Endothelial cell of umbilical vein (primary cell): ENCODE measurements around the gene TP73. TPM values are rescaled to one million over a fixed set of nuclear protein-coding genes. Genes with fewer than 3 reads are reported as not detected.

Experiments used
- BruUV-seq: library from RNA; stranded (reverse); fragments of 400-500 nt; replicated peaks from 2 replicates; lab custom pipeline; 2021; lab: Mats Ljungman, UMichigan
- CTCF ChIA-PET: fragments of 300-600, 350-600 bp; sonication (Branson Sonifier 250); formaldehyde crosslinking; loops from one replicate; lab custom pipeline; 2021; ENCODE audit warnings: antibody characterized with exemption, inconsistent platforms; lab: Charles Lee
- POLR2A ChIA-PET: fragments of 300-600, 350-600 bp; sonication (Branson Sonifier 250); formaldehyde crosslinking; loops from one replicate; lab custom pipeline; 2021; ENCODE audit warnings: antibody characterized with exemption, inconsistent platforms; lab: Charles Lee
- DNase-seq: peaks from one replicate; pipeline ENCODE4 v3.0.0-alpha.2; 2011; ENCODE audit warnings: low read depth, low spot score
- FAIRE-seq: peaks from 2 replicates; lab custom pipeline; 2011; peaks lifted over from hg19 to GRCh38; lab: Jason Lieb, UNC
- H2AFZ ChIP-seq: 2 replicates; pipeline ENCODE4 v1.6.0; 2012; ENCODE audit warnings: low read depth, low read length, control low read depth, inconsistent platforms
- H3K27ac ChIP-seq: 2 replicates; pipeline ENCODE4 v1.5.1; 2011; ENCODE audit warnings: low read depth, mild to moderate bottlenecking, control low read depth, low read length, moderate library complexity; ENCODE audit not compliant: insufficient read depth
- H3K27me3 ChIP-seq, 2 experiments: 2 replicates each; pipeline versions ENCODE4 v1.6.0 to v1.6.1; 2011; ENCODE audit warnings: low read length in 2 of 2, mixed read lengths in 1 of 2; ENCODE audit not compliant: control insufficient read depth in 2 of 2, insufficient read depth in 2 of 2
- H3K36me3 ChIP-seq, 2 experiments: 2 replicates in 1 of 2; 3 replicates in 1 of 2; pipeline ENCODE4 v1.5.1; 2011; ENCODE audit warnings: low read length in 2 of 2, mild to moderate bottlenecking in 1 of 2, moderate library complexity in 1 of 2; ENCODE audit not compliant: control insufficient read depth in 2 of 2, insufficient read depth in 2 of 2; ENCODE audit errors: extremely low read depth in 1 of 2
- H3K4me1 ChIP-seq: 3 replicates; pipeline ENCODE4 v1.5.1; 2011; ENCODE audit warnings: mild to moderate bottlenecking, low read length; ENCODE audit not compliant: control insufficient read depth, insufficient read depth; ENCODE audit errors: extremely low read depth
- H3K4me2 ChIP-seq: 2 replicates; pipeline ENCODE4 v1.6.1; 2011; ENCODE audit warnings: low read length, control low read depth, mixed read lengths; ENCODE audit not compliant: insufficient read depth
- H3K4me3 ChIP-seq, 3 experiments: fragments of 200-600 bp in 1 of 3; sonication (generic), shearing (Covaris generic) in 1 of 3; replicated peaks in 1 of 3; 2 replicates each; pipeline ENCODE4 v1.5.1; 2011 to 2016; ENCODE audit warnings: control low read depth in 3 of 3, low read length in 3 of 3, mild to moderate bottlenecking in 2 of 3, inconsistent platforms in 1 of 3, low read depth in 1 of 3, moderate library complexity in 1 of 3; ENCODE audit not compliant: insufficient read depth in 1 of 3
- H3K79me2 ChIP-seq: 2 replicates; pipeline ENCODE4 v1.6.0; 2012; ENCODE audit warnings: low read length, inconsistent platforms; ENCODE audit not compliant: control insufficient read depth, insufficient read depth
- H3K9ac ChIP-seq: replicated peaks from 2 replicates; pipeline ENCODE3; 2011; ENCODE audit warnings: low read length, control low read depth; ENCODE audit not compliant: insufficient read depth; ENCODE audit errors: extremely low read depth
- H3K9me1 ChIP-seq: replicated peaks from 3 replicates; pipeline ENCODE4 v1.6.0; 2011; ENCODE audit warnings: mild to moderate bottlenecking, low read length; ENCODE audit not compliant: control insufficient read depth, insufficient read depth; ENCODE audit errors: extremely low read depth
- H3K9me3 ChIP-seq: replicated peaks from 2 replicates; pipeline ENCODE4 v1.5.1; 2012; ENCODE audit warnings: low read length, inconsistent platforms; ENCODE audit not compliant: control insufficient read depth, insufficient read depth
- H4K20me1 ChIP-seq: replicated peaks from 2 replicates; pipeline ENCODE3; 2011; ENCODE audit warnings: mild to moderate bottlenecking, low read length; ENCODE audit not compliant: control insufficient read depth, insufficient read depth; ENCODE audit errors: extremely low read depth
- EZH2 ChIP-seq: IDR thresholded peaks from 2 replicates; pipeline ENCODE4 v1.6.1; 2012; ENCODE audit warnings: borderline replicate concordance, low read depth, mild to moderate bottlenecking, moderate library complexity, low read length, inconsistent platforms; ENCODE audit not compliant: severe bottlenecking
- FOS ChIP-seq: IDR thresholded peaks from 2 replicates; pipeline ENCODE4 v1.6.1; 2011; ENCODE audit warnings: mild to moderate bottlenecking, low read length, moderate library complexity, borderline replicate concordance; ENCODE audit not compliant: insufficient read depth
- GATA2 ChIP-seq: IDR thresholded peaks from 2 replicates; pipeline ENCODE4 v1.7.0; 2011; ENCODE audit warnings: low read depth, mild to moderate bottlenecking, moderate library complexity, mixed read lengths, low read length; ENCODE audit not compliant: insufficient read length, insufficient read depth
- JUN ChIP-seq: IDR thresholded peaks from 2 replicates; pipeline ENCODE4 v1.6.1; 2011; ENCODE audit warnings: borderline replicate concordance, low read depth; ENCODE audit not compliant: insufficient read length, insufficient read depth
- MYC ChIP-seq: IDR thresholded peaks from one replicate; pipeline ENCODE4 v1.6.1; 2011; ENCODE audit warnings: mild to moderate bottlenecking, low read depth, low read length
- POLR2A ChIP-seq: IDR thresholded peaks from 2 replicates; pipeline ENCODE4 v1.6.1; 2012; ENCODE audit warnings: low read depth, mild to moderate bottlenecking, control low read depth, low read length
- POLR2AphosphoS5 ChIP-seq: IDR thresholded peaks from 2 replicates; pipeline ENCODE4 v1.6.1; 2012; ENCODE audit warnings: low read depth, mild to moderate bottlenecking, control low read depth, low read length, moderate library complexity; ENCODE audit not compliant: insufficient read depth
- dilution Hi-C: fragments of 300-500 bp; cut with MboI; formaldehyde crosslinking; loops from one replicate; pipeline ENCODE4 v1.15.0; 2019; ENCODE audit warnings: low sequenced_read_pairs; ENCODE audit not compliant: extremely low pct_ligation_motif_present
- intact Hi-C: fragments of 100-400 bp; cut with micrococcal nuclease; formaldehyde crosslinking; loops from one replicate; pipeline ENCODE4 v1.10.0; 2022
- polyA plus RNA-seq, 4 experiments: library from polyadenylated mRNA; depleted of rRNA in 3 of 4; stranded (reverse) in 3 of 4; unstranded in 1 of 4; fragments of >200 nt; gene quantifications; 2 replicates each; pipeline versions ENCODE4 v1.2.1 to v1.2.3, GENCODE V29; 2011 to 2012; ENCODE audit warnings: missing spikeins in 1 of 4
- total RNA-seq: library from RNA; stranded (reverse); gene quantifications from 2 replicates; pipeline ENCODE4 v1.2.3, GENCODE V29; 2021
- TF ChIP-seq, protein P1 (sequence below): IDR thresholded peaks from 2 replicates; pipeline ENCODE4 v1.6.1; 2011; ENCODE audit not compliant: insufficient read depth, insufficient read length
- TF ChIP-seq, protein P2 (sequence below), 2 donors: IDR thresholded peaks; 1 replicate in 1 of 2; 2 replicates in 1 of 2; pipeline ENCODE4 v1.5.1; 2011; ENCODE audit warnings: low read length in 2 of 2, mild to moderate bottlenecking in 2 of 2, moderate library complexity in 2 of 2, control low read depth in 1 of 2, inconsistent platforms in 1 of 2, low read depth in 1 of 2; ENCODE audit not compliant: insufficient read depth in 1 of 2; ENCODE audit errors: extremely low read depth in 1 of 2

Gene TP73
- total and polyA plus RNA-seq, 2 donors (not counting 3 experiments of a cell fraction or from before 2014, with no cell fraction given) = 0.03 to 0.15 TPM

DNA sequence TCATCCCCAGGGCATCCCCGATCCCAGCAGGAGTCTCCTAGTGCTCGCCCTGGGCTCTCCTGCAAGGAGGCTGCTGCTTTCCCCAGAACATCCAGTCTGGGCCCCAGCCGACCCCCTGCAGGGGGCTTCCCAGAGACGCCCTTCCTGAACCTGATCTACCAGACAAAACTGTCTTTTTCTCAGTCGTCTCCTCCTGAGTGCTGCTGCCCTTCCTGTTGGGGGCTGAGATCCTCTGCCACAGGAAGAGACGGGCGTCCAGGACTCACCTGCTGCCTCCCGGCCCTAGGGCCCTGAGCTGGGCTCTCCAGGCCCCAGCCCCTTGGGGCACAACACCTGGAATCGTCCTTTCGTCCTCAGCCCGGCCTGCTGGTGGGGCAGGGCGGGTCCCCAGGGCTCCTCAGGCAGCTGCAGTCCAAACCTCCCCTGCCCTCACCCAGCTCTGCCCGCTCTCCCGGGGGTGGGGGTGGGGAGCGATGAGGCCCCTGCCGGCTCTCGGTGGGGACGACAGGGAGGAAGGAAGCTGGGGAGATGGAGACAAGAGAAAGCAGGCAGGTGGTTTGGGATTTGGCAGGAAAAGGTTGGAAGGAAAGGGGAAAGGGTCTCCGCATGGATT lies 36.9 kb downstream of the TP73 start:
- Histone ChIP-seq H4K20me1 (no peaks in the 10 kb centered on the region), H3K27me3 (no peaks in the 10 kb centered on the region), H3K36me3 (no peaks in the 10 kb centered on the region), H3K79me2 (no peaks in the 10 kb centered on the region), H3K9me3 (no peaks in the 10 kb centered on the region), H3K4me3 (no peak overlapping the region), H3K9me1 (no peaks in the 10 kb centered on the region), H3K27ac (no peak overlapping the region), H2AFZ (no peak overlapping the region), H3K9ac (no peak overlapping the region), H3K4me2 (no peak overlapping the region), H3K4me1 (no peaks in the 10 kb centered on the region)
- POLR2A ChIA-PET = no interaction called here
- CTCF ChIA-PET = no interaction called here
- DNase-seq (no peak), FAIRE-seq (no peak)
- TF ChIP-seq, protein P1, sequence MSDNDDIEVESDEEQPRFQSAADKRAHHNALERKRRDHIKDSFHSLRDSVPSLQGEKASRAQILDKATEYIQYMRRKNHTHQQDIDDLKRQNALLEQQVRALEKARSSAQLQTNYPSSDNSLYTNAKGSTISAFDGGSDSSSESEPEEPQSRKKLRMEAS = no peak
- TF ChIP-seq POLR2A (no peak), MYC (no peak), JUN (no peak), POLR2AphosphoS5 (no peak)
- BruUV-seq = no TSS peak
- intact Hi-C loops = no loop called here
- dilution Hi-C loops = no loop called here

DNA sequence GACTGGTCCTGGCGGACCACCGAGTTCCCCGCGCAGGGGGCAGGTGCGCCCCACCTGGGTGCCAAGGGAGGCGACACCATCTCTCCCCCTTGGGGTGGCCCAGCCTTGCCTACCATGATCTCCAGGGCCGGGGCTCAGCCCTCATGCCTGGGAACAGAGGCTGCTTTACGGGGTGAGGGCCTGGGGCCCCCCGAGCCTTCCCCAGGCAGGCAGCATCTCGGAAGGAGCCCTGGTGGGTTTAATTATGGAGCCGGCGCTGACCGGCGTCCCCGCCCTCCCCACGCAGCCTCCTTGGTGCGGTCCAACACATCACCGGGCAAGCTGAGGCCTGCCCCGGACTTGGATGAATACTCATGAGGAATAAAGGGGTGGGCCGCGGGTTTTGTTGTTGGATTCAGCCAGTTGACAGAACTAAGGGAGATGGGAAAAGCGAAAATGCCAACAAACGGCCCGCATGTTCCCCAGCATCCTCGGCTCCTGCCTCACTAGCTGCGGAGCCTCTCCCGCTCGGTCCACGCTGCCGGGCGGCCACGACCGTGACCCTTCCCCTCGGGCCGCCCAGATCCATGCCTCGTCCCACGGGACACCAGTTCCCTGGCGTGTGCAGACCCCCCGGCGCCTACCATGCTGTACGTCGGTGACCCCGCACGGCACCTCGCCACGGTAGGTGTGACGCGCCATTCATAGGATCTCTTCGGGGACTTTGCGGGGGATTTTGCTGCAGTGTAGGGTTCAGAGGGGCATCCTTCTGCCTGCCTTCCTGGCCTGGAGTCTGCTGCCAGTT lies 38.2 kb downstream of the TP73 start:
- no peaks in the 10 kb centered on the region for H3K9me1 ChIP-seq
- dilution Hi-C loops (no loop called here), intact Hi-C loops (no loop called here)
- no peak for TF ChIP-seq FOS
- TF ChIP-seq POLR2A = no peak
- TF ChIP-seq, protein P2, sequence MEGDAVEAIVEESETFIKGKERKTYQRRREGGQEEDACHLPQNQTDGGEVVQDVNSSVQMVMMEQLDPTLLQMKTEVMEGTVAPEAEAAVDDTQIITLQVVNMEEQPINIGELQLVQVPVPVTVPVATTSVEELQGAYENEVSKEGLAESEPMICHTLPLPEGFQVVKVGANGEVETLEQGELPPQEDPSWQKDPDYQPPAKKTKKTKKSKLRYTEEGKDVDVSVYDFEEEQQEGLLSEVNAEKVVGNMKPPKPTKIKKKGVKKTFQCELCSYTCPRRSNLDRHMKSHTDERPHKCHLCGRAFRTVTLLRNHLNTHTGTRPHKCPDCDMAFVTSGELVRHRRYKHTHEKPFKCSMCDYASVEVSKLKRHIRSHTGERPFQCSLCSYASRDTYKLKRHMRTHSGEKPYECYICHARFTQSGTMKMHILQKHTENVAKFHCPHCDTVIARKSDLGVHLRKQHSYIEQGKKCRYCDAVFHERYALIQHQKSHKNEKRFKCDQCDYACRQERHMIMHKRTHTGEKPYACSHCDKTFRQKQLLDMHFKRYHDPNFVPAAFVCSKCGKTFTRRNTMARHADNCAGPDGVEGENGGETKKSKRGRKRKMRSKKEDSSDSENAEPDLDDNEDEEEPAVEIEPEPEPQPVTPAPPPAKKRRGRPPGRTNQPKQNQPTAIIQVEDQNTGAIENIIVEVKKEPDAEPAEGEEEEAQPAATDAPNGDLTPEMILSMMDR (IDR thresholded peaks at IDR 0.05; ENCODE audit: extremely low read depth in 1 of 2, insufficient read depth in 1 of 2, low read depth in 1 of 2, low read length in 2 of 2) = no peak
- TF ChIP-seq JUN = no peak
- no peak for TF ChIP-seq EZH2
- TF ChIP-seq, protein P1 = no peak
- TF ChIP-seq MYC = no peak
- TF ChIP-seq GATA2 = no peak
- no peak for TF ChIP-seq POLR2AphosphoS5
- no peak overlapping the region for H3K9ac ChIP-seq
- ChIA-PET POLR2A (no interaction called here), CTCF (interaction anchor here (2.0 kb wide), 1 partner anchor 34 kb away, joined by 12 read pairs; no protein-coding TSS in a partner anchor)
- no peak for DNase-seq
- no peaks in the 10 kb centered on the region for H3K79me2 ChIP-seq
- H3K4me3 ChIP-seq = no peak overlapping the region
- no TSS peak for BruUV-seq
- H2AFZ ChIP-seq = no peak overlapping the region
- no peaks in the 10 kb centered on the region for H4K20me1 ChIP-seq
- H3K27me3 ChIP-seq = no peaks in the 10 kb centered on the region
- H3K4me2 ChIP-seq = no peak overlapping the region
- no peak overlapping the region for H3K27ac ChIP-seq
- H3K36me3 ChIP-seq = no peaks in the 10 kb centered on the region
- no peak for FAIRE-seq
- H3K4me1 ChIP-seq = no peaks in the 10 kb centered on the region
- H3K9me3 ChIP-seq = no peaks in the 10 kb centered on the region
